ENCODE measurements around the gene FNDC5.

GRCh38 chr1:32898056-32898455 lies 27.3 kb upstream of the FNDC5 start:
- no peak for TF ChIP-seq RAD21 (conservative IDR thresholded peaks at IDR 0.05)
- TF ChIP-seq CTCF (IDR thresholded peaks at IDR 0.05; ENCODE audit: poor library complexity, severe bottlenecking): no peak
- no peak for TF ChIP-seq MXI1 (conservative IDR thresholded peaks at IDR 0.05; ENCODE audit: poor library complexity, severe bottlenecking)
- no peak for TF ChIP-seq EP300 (conservative IDR thresholded peaks at IDR 0.05; ENCODE audit: poor library complexity, severe bottlenecking)

All from neural cell (in vitro differentiated cells).